ENCODE measurements around the gene DDX24. TPM values are rescaled to one million over a fixed set of nuclear protein-coding genes. Genes with fewer than 3 reads are reported as not detected.

The DDX24 gene
- total and polyA plus RNA-seq, 2 of the 8 experiments (the other 6 are each of a cell fraction or from before 2014, with no cell fraction given), result 89.0 to 201 TPM

DNA sequence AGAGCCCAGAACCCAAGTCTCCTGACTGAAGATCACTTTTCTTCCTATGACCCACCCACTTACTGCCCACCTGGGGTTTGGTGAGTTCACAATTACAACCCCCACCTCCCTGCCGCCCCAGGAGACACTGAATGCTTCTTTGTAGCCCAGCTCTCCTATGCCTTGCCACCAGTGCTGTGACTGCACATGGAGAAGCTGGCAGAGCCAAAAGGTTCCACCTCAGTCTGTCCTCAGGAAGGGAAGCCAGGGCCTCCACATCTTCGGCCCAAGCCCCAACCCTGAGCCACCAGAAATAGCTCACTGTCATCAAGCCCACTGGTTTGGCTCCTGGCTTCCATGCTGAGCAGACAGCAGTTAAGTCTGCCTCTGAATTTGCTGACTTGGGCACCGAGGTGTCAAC lies 29.2 kb downstream of the DDX24 start:
- ChIA-PET POLR2A (ENCODE audit: partially characterized antibody) (interaction anchor here (1.3 to 1.5 kb wide), 3 partner anchors 9 to 16 kb away, joined by 3 to 6 read pairs (median 5); no protein-coding TSS in a partner anchor), CTCF (ENCODE audit: partially characterized antibody) (interaction anchor here (0.7 to 17.4 kb wide), 20 partner anchors 9 to 255 kb away, joined by 3 to 148 read pairs (median 6); partner anchors contain the start of genes DDX24, IFI27L1 and IFI27L2)
- Histone ChIP-seq H3K23ac (ENCODE audit: insufficient read length) (no peak overlapping the region), H3K9ac (replicated peaks in 1 of 4; ENCODE audit: extremely low read depth in 1 of 4, low read depth in 3 of 4, low read length in 3 of 4) (no peak overlapping the region), H3K4me1 (replicated peaks in 1 of 4; ENCODE audit: control insufficient read depth in 3 of 4, insufficient read depth in 4 of 4, low read length in 3 of 4) (no peaks in the 10 kb centered on the region; a peak in 1 of 7 replicates), H2BK20ac (ENCODE audit: low read length) (no peak overlapping the region), H3K4ac (replicated peaks; ENCODE audit: insufficient read length, low read depth, low read length) (no peak overlapping the region), H4K20me1 (replicated peaks in 1 of 2; ENCODE audit: control insufficient read depth in 1 of 2, insufficient read depth in 2 of 2, low read length in 2 of 2) (peaks cover 2 to 7% of the 10 kb centered on the region in 2 experiments), H3K27me3 (replicated peaks in 1 of 4; ENCODE audit: control insufficient read depth in 3 of 4, extremely low read depth in 1 of 4, insufficient read depth in 3 of 4, low read length in 3 of 4) (no peaks in the 10 kb centered on the region), H3K4me3 (ENCODE audit: extremely low read depth in 1 of 4, insufficient read depth in 2 of 4, low read depth in 3 of 4, low read length in 4 of 4) (no peak overlapping the region), H4K8ac (ENCODE audit: extremely low read depth, insufficient read depth, low read length) (no peak overlapping the region), H3K79me1 (ENCODE audit: low read depth, low read length) (no peaks in the 10 kb centered on the region; the same call in 1 of the 2 replicates), H2BK5ac (ENCODE audit: low read depth, low read length) (no peak overlapping the region), H3K18ac (ENCODE audit: extremely low read depth, low read length) (no peak overlapping the region), H3K23me2 (ENCODE audit: low read depth, low read length) (no peaks in the 10 kb centered on the region), H2BK12ac (ENCODE audit: low read depth, low read length) (no peak overlapping the region), H3K4me2 (ENCODE audit: insufficient read depth in 1 of 2, low read depth in 2 of 2, low read length in 2 of 2) (no peak overlapping the region), H4K91ac (replicated peaks; ENCODE audit: insufficient read length, low read length) (no peak overlapping the region), H2AFZ (ENCODE audit: low read length) (no peak overlapping the region), H2BK120ac (replicated peaks; ENCODE audit: low read depth, low read length) (no peak overlapping the region), H3K9me3 (ENCODE audit: insufficient read depth in 2 of 2, low read depth in 1 of 2, low read length in 1 of 2) (no peaks in the 10 kb centered on the region), H3K27ac (ENCODE audit: low read depth, low read length) (no peak overlapping the region), H3K56ac (replicated peaks; ENCODE audit: insufficient read length, low read depth, low read length) (no peak overlapping the region), H3K36me3 (ENCODE audit: control insufficient read depth in 2 of 4, insufficient read depth in 4 of 4, low read length in 3 of 4) (peaks cover 31 to 78% (median 54%) of the 10 kb centered on the region in 4 experiments), H4K5ac (ENCODE audit: insufficient read length, low read depth, low read length) (no peak overlapping the region), H3K79me2 (ENCODE audit: control insufficient read depth in 1 of 2, insufficient read depth in 2 of 2, low read length in 2 of 2) (no peaks in the 10 kb centered on the region), H3K14ac (ENCODE audit: insufficient read length) (no peak overlapping the region), H2BK15ac (ENCODE audit: low read length) (no peak overlapping the region), H2AK5ac (ENCODE audit: low read depth, low read length) (no peak overlapping the region)
- no peak for FAIRE-seq
- 86% methylated on average over 3 of the region's 3 CpGs; no CpG with 5 or more reads in 1 of the 2 experiments for WGBS, 2 experiments (ENCODE audit: extremely low coverage in 1 of 2, insufficient coverage in 1 of 2, insufficient read length in 1 of 2, insufficient replicate concordance in 2 of 2, low coverage in 1 of 2, low lambda C conversion rate in 2 of 2, missing lambda C conversion rate in 1 of 2)
- DNase-seq (ENCODE audit: low read depth in 1 of 2, low spot score in 2 of 2), result peak in 1 of 2 experiments; percentile 37
- TF ChIP-seq, protein P1, sequence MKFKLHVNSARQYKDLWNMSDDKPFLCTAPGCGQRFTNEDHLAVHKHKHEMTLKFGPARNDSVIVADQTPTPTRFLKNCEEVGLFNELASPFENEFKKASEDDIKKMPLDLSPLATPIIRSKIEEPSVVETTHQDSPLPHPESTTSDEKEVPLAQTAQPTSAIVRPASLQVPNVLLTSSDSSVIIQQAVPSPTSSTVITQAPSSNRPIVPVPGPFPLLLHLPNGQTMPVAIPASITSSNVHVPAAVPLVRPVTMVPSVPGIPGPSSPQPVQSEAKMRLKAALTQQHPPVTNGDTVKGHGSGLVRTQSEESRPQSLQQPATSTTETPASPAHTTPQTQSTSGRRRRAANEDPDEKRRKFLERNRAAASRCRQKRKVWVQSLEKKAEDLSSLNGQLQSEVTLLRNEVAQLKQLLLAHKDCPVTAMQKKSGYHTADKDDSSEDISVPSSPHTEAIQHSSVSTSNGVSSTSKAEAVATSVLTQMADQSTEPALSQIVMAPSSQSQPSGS (IDR thresholded peaks at IDR 0.05; ENCODE audit: low read length), result no peak
- TF ChIP-seq, protein P2, sequence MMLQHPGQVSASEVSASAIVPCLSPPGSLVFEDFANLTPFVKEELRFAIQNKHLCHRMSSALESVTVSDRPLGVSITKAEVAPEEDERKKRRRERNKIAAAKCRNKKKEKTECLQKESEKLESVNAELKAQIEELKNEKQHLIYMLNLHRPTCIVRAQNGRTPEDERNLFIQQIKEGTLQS (IDR thresholded peaks at IDR 0.05; ENCODE audit: insufficient read depth, low read depth, low read length), result no peak
- TF ChIP-seq EGR1 (IDR thresholded peaks at IDR 0.05; ENCODE audit: borderline replicate concordance, low read depth, low read length) (no peak), SAP30 (IDR thresholded peaks at IDR 0.05; ENCODE audit: insufficient read depth, insufficient replicate concordance, low read length) (no peak), RAD21 (IDR thresholded peaks at IDR 0.05 in 1 of 2, conservative IDR thresholded peaks at IDR 0.05 in 1 of 2; ENCODE audit: low read depth in 2 of 2, low read length in 2 of 2) (no peak)
